Cardiac fibroblast (primary cell): ENCODE measurements around the gene ITGA3.
A peak's percentile ranks its signal among the peaks of the same experiment; 100 is the strongest.

Experiments
- DNase-seq, 2 donors: peaks; one replicate each; pipeline versions ENCODE4 v3.0.0 to v3.0.0-alpha.2; 2010; ENCODE audit warnings: low read depth in 2 of 2
- H3K4me3 ChIP-seq, 2 donors: replicated peaks in 1 of 2; 1 replicate in 1 of 2; 2 replicates in 1 of 2; pipeline ENCODE4 v1.5.1; 2011; ENCODE audit warnings: low read depth in 2 of 2, low read length in 2 of 2, mild to moderate bottlenecking in 2 of 2, moderate library complexity in 1 of 2
- CTCF ChIP-seq: IDR thresholded peaks from one replicate; pipeline ENCODE4 v1.5.1; 2011; ENCODE audit warnings: low read depth, mild to moderate bottlenecking, low read length, inconsistent platforms

Gene ITGA3

GRCh38 chr17:50112694-50113093 is 56.8 kb downstream of the ITGA3 start:
- H3K4me3 ChIP-seq: no peak overlapping the region
- no peak for TF ChIP-seq CTCF
- no peak for DNase-seq

GRCh38 chr17:50113624-50114320 is 57.9 kb downstream of the ITGA3 start:
- H3K4me3 ChIP-seq: no peak overlapping the region
- DNase-seq: no peak
- no peak for TF ChIP-seq CTCF

- no peak for TF ChIP-seq CTCF
- no peak for DNase-seq
- H3K4me3 ChIP-seq: no peak overlapping the region
These were observed 58.5 kb downstream of the ITGA3 start for GRCh38 chr17:50114401-50114800.

- no peak overlapping the region for H3K4me3 ChIP-seq
- peak; percentile 82 for TF ChIP-seq CTCF
- peak; percentile 82 to 83 for DNase-seq
These were observed 59.0 kb downstream of the ITGA3 start for GRCh38 chr17:50114849-50115357.

GRCh38 chr17:50115756-50116155 is 59.8 kb downstream of the ITGA3 start:
- no peak for DNase-seq
- no peak overlapping the region for H3K4me3 ChIP-seq

GRCh38 chr17:50117202-50118051 is 61.5 kb downstream of the ITGA3 start:
- no peak overlapping the region for H3K4me3 ChIP-seq
- peak; percentile 28 for TF ChIP-seq CTCF
- DNase-seq: peak; percentile 39 to 65

More at GRCh38 chr17:50115756-50116155, 59.8 kb downstream of the ITGA3 start:
- TF ChIP-seq CTCF: no peak
